Measurements from ENCODE around the gene KLHDC8A. TPM values are rescaled to one million over a fixed set of nuclear protein-coding genes. Genes with fewer than 3 reads are reported as not detected.

Gene KLHDC8A
- total and polyA plus RNA-seq, 9 of the 15 experiments (the other 6 are each of a cell fraction or from before 2014, with no cell fraction given), result 0.01 to 0.54 (median 0.04) TPM; not detected in 6

- Histone ChIP-seq H3K9me1 (ENCODE audit: control insufficient read depth, insufficient read depth, low read length) (no peaks in the 10 kb centered on the region), H3K4me1 (replicated peaks in 1 of 2; ENCODE audit: control insufficient read depth in 2 of 2, insufficient read depth in 2 of 2, low read length in 2 of 2) (no peaks in the 10 kb centered on the region), H4K20me1 (replicated peaks; ENCODE audit: control insufficient read depth, insufficient read depth, low read length) (peaks cover 6% of the 10 kb centered on the region; the same call in 1 of the 2 replicates), H2AFZ (ENCODE audit: low read depth, low read length) (no peak overlapping the region), H3K27me3 (ENCODE audit: control insufficient read depth in 2 of 2, insufficient read depth in 2 of 2, low read length in 2 of 2) (peaks cover 36 to 70% of the 10 kb centered on the region in 2 experiments; a peak in 4 of 5 replicates), H3K9ac (ENCODE audit: insufficient read depth in 1 of 2, low read depth in 2 of 2, low read length in 2 of 2) (no peak overlapping the region), H3K79me2 (ENCODE audit: control insufficient read depth, insufficient read depth, low read length) (no peaks in the 10 kb centered on the region), H3K4me2 (ENCODE audit: insufficient read depth, low read length) (no peak overlapping the region), H3K27ac (ENCODE audit: extremely low read depth, low read depth, low read length) (no peak overlapping the region), H3K9me3 (replicated peaks; ENCODE audit: control insufficient read depth, insufficient read depth, low read depth, low read length) (no peaks in the 10 kb centered on the region), H3K4me3 (no peak overlapping the region), H3K36me3 (ENCODE audit: control insufficient read depth, insufficient read depth, low read length) (no peaks in the 10 kb centered on the region)
- no peak for TF ChIP-seq PHF21A (IDR thresholded peaks at IDR 0.05; ENCODE audit: borderline replicate concordance, low read depth)
- TF ChIP-seq, protein P1, sequence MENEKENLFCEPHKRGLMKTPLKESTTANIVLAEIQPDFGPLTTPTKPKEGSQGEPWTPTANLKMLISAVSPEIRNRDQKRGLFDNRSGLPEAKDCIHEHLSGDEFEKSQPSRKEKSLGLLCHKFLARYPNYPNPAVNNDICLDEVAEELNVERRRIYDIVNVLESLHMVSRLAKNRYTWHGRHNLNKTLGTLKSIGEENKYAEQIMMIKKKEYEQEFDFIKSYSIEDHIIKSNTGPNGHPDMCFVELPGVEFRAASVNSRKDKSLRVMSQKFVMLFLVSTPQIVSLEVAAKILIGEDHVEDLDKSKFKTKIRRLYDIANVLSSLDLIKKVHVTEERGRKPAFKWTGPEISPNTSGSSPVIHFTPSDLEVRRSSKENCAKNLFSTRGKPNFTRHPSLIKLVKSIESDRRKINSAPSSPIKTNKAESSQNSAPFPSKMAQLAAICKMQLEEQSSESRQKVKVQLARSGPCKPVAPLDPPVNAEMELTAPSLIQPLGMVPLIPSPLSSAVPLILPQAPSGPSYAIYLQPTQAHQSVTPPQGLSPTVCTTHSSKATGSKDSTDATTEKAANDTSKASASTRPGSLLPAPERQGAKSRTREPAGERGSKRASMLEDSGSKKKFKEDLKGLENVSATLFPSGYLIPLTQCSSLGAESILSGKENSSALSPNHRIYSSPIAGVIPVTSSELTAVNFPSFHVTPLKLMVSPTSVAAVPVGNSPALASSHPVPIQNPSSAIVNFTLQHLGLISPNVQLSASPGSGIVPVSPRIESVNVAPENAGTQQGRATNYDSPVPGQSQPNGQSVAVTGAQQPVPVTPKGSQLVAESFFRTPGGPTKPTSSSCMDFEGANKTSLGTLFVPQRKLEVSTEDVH (IDR thresholded peaks at IDR 0.05; ENCODE audit: low read depth, partially characterized antibody), result no peak
- TF ChIP-seq ZFP1 (CRISPR knock-in tag; IDR thresholded peaks at IDR 0.05), result no peak
- WGBS (ENCODE audit: insufficient coverage, low coverage, missing lambda C conversion rate), result 3% methylated on average over 11 of the region's 11 CpGs
- no peak for DNase-seq (ENCODE audit: extremely low read depth in 1 of 4, low spot score in 3 of 4)
- no peak for ATAC-seq
- no peak for FAIRE-seq
- BruUV-seq (replicated peaks), result no TSS peak
- intact Hi-C loops (cut with micrococcal nuclease) (no loop called here), in situ Hi-C loops (cut with MboI) (no loop called here)
- POLR2A ChIA-PET, result interaction anchor here (0.5 to 1.0 kb wide), 4 partner anchors 15 to 286 kb away, joined by 3 to 4 read pairs (median 3); no protein-coding TSS in a partner anchor
- CTCF ChIA-PET (ENCODE audit: low intra/inter-chr PET ratio), result no interaction called here
These were observed 24.5 kb downstream of the KLHDC8A start for GRCh38 chr1:205332015-205332791.
